ENCODE data around the gene HAUS1. TPM values are rescaled to one million over a fixed set of nuclear protein-coding genes. Genes with fewer than 3 reads are reported as not detected.

The HAUS1 gene
- total and polyA plus RNA-seq, 9 donors = 18.6 to 54.2 (median 28.1) TPM

DNA sequence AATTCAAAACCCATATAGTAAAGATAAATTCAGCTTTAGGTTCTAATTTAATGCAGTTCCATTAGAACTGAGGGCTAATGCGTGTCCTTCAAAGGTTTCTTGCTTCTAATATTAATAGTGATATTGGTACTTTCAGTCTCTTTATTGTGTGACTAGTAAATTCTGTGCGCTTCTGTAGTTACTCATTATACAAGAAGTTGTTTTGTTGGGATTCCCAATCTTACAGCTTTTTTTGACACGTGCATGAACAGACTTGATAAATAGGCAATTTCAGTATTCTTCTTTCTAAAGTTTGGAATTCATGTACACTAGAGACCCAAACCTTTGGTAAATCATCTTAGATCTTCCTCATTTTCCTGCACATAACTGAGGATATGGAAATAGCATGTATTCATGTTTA is 71.8 kb downstream of the HAUS1 start:
- H3K27ac ChIP-seq = no peak overlapping the region
- intact Hi-C loops (cut with DNase I) = loop anchor here in 2 of 4 donors (10.0 kb wide), 3 partner anchors 49 to 489 kb away; partner anchors contain the start of gene LOXHD1 (in 1 of the 2)
- H3K9me3 ChIP-seq = no peaks in the 10 kb centered on the region
- DNase-seq = no peak
- peaks cover 4% of the 10 kb centered on the region for H3K4me1 ChIP-seq (ENCODE audit: insufficient read depth)
- no peak for TF ChIP-seq EP300 (IDR thresholded peaks at IDR 0.05)
- TF ChIP-seq, protein P1, sequence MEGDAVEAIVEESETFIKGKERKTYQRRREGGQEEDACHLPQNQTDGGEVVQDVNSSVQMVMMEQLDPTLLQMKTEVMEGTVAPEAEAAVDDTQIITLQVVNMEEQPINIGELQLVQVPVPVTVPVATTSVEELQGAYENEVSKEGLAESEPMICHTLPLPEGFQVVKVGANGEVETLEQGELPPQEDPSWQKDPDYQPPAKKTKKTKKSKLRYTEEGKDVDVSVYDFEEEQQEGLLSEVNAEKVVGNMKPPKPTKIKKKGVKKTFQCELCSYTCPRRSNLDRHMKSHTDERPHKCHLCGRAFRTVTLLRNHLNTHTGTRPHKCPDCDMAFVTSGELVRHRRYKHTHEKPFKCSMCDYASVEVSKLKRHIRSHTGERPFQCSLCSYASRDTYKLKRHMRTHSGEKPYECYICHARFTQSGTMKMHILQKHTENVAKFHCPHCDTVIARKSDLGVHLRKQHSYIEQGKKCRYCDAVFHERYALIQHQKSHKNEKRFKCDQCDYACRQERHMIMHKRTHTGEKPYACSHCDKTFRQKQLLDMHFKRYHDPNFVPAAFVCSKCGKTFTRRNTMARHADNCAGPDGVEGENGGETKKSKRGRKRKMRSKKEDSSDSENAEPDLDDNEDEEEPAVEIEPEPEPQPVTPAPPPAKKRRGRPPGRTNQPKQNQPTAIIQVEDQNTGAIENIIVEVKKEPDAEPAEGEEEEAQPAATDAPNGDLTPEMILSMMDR (IDR thresholded peaks at IDR 0.05) = no peak
- TF ChIP-seq POLR2A (IDR thresholded peaks at IDR 0.05) = no peak
- WGBS, 3 donors = 84 to 87% (median 86%) methylated on average over 3 of the region's 3 CpGs
- no peaks in the 10 kb centered on the region for H3K36me3 ChIP-seq
- H3K4me3 ChIP-seq = no peak overlapping the region
- no peaks in the 10 kb centered on the region for H3K27me3 ChIP-seq

Small RNA genes within 50 kb of the gene (small RNA-seq; reads per million reads assigned to genes)
- gene RNU6-1278P (not detected), gene RNY4P37 (not detected)

Other genes starting within 250 kb of the HAUS1 start
- gene EPG5, start 137.1 kb upstream of the HAUS1 start, total RNA-seq = 10 to 100 TPM; 16.4 to 28.4 (median 25.8) TPM
- 10 to 100 TPM in 1 of 2 donors, 1 to 10 TPM in 1; 8.9 to 13.6 TPM for gene EPG5, start 137.1 kb upstream of the HAUS1 start, polyA plus RNA-seq
- 1 to 10 TPM; 4.0 to 7.2 (median 5.3) TPM for gene PSTPIP2, start 32.1 kb upstream of the HAUS1 start, total RNA-seq
- 10 to 100 TPM in 1 of 2 donors, 1 to 10 TPM in 1; 3.0 to 22.3 TPM for gene PSTPIP2, start 32.1 kb upstream of the HAUS1 start, polyA plus RNA-seq
- 100 to 1,000 TPM; 267 to 370 (median 294) TPM for gene ATP5F1A, start 6.1 kb upstream of the HAUS1 start, total RNA-seq
- 100 to 1,000 TPM; 251 to 409 TPM for gene ATP5F1A, start 6.1 kb upstream of the HAUS1 start, polyA plus RNA-seq

Data from ovary (tissue), 9 donors.